ENCODE results near the gene FGGY.
"Not testable (repeated sequence)": the region's sequence is repeated elsewhere in the genome, so short reads cannot be mapped to it uniquely, and the experiment has no call there.

FGGY gene

GRCh38 chr1:59494145-59494833, 197.4 kb downstream of the FGGY start:
- TF ChIP-seq, protein P1, sequence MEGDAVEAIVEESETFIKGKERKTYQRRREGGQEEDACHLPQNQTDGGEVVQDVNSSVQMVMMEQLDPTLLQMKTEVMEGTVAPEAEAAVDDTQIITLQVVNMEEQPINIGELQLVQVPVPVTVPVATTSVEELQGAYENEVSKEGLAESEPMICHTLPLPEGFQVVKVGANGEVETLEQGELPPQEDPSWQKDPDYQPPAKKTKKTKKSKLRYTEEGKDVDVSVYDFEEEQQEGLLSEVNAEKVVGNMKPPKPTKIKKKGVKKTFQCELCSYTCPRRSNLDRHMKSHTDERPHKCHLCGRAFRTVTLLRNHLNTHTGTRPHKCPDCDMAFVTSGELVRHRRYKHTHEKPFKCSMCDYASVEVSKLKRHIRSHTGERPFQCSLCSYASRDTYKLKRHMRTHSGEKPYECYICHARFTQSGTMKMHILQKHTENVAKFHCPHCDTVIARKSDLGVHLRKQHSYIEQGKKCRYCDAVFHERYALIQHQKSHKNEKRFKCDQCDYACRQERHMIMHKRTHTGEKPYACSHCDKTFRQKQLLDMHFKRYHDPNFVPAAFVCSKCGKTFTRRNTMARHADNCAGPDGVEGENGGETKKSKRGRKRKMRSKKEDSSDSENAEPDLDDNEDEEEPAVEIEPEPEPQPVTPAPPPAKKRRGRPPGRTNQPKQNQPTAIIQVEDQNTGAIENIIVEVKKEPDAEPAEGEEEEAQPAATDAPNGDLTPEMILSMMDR (IDR thresholded peaks at IDR 0.05; ENCODE audit: insufficient read depth, low read length, poor library complexity, severe bottlenecking), result no peak
- Histone ChIP-seq H3K27me3 (replicated peaks; ENCODE audit: control insufficient read depth, insufficient read depth, low read length) (no peaks in the 10 kb centered on the region), H3K36me3 (ENCODE audit: control insufficient read depth, insufficient read depth, low read length) (no peaks in the 10 kb centered on the region; the same call in 1 of the 2 replicates), H3K4me3 (replicated peaks; ENCODE audit: low read depth, low read length) (no peak overlapping the region)
- DNase-seq (ENCODE audit: extremely low read depth, insufficient read length), result no peak

GRCh38 chr1:59496156-59496555, 199.3 kb downstream of the FGGY start:
- H3K36me3 ChIP-seq (ENCODE audit: control insufficient read depth, insufficient read depth, low read length); DNase-seq (ENCODE audit: extremely low read depth, insufficient read length); H3K4me3 ChIP-seq (replicated peaks; ENCODE audit: low read depth, low read length); H3K27me3 ChIP-seq (replicated peaks; ENCODE audit: control insufficient read depth, insufficient read depth, low read length): not testable (repeated sequence)

DNA sequence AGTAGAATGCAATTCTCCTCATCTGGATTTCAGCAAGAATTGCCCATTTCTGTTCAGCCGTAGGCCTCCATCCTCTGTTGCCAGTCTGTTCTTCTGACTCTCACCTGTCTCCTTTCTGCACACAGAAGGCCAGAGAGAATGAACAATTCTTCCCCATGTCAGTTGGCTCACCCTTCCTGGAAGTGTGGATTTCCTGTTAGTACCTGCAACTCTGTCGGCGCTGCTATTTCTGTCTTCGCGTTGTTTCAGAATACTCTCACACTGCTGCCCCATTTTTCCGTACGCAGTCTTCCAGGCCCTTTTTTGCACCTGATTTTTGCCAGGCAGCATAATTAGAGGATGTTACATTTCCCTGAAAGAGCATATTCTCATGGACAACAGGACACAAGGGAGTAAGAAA, 200.7 kb downstream of the FGGY start:
- DNase-seq (ENCODE audit: extremely low read depth, insufficient read length), result no peak
- no peak overlapping the region for H3K4me3 ChIP-seq (replicated peaks; ENCODE audit: low read depth, low read length)
- TF ChIP-seq, protein P1 (IDR thresholded peaks at IDR 0.05; ENCODE audit: insufficient read depth, low read length, poor library complexity, severe bottlenecking), result no peak
- no peaks in the 10 kb centered on the region for H3K27me3 ChIP-seq (replicated peaks; ENCODE audit: control insufficient read depth, insufficient read depth, low read length)
- no peaks in the 10 kb centered on the region; the same call in 1 of the 2 replicates for H3K36me3 ChIP-seq (ENCODE audit: control insufficient read depth, insufficient read depth, low read length)

DNA sequence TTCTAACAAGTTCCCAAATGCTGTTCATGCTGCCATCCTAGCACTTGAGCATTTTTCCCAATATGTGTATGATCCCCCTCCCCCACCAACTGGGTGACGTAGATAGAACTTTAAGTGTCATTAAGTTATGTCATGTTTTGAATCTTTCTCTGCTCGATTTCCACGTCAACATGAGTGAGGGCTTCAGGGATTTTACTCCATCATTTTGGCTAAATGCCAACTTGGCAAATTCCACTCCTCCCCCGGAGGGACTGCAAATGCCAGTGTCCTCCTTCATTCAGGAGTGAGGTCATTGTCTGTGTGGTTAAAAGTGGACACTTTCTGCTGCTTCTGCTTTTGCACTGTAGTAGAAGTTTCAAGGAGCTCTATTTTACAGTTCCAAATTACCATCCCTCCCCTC, 201.7 kb downstream of the FGGY start:
- H3K27me3 ChIP-seq (replicated peaks; ENCODE audit: control insufficient read depth, insufficient read depth, low read length), result no peaks in the 10 kb centered on the region
- DNase-seq (ENCODE audit: extremely low read depth, insufficient read length), result no peak
- TF ChIP-seq, protein P1 (IDR thresholded peaks at IDR 0.05; ENCODE audit: insufficient read depth, low read length, poor library complexity, severe bottlenecking), result no peak
- H3K4me3 ChIP-seq (replicated peaks; ENCODE audit: low read depth, low read length), result no peak overlapping the region
- no peaks in the 10 kb centered on the region; the same call in 1 of the 2 replicates for H3K36me3 ChIP-seq (ENCODE audit: control insufficient read depth, insufficient read depth, low read length)

GRCh38 chr1:59499273-59499942, 202.5 kb downstream of the FGGY start:
- H3K27me3 ChIP-seq (replicated peaks; ENCODE audit: control insufficient read depth, insufficient read depth, low read length), result no peaks in the 10 kb centered on the region
- no peak for DNase-seq (ENCODE audit: extremely low read depth, insufficient read length)
- TF ChIP-seq, protein P1 (IDR thresholded peaks at IDR 0.05; ENCODE audit: insufficient read depth, low read length, poor library complexity, severe bottlenecking), result no peak
- H3K4me3 ChIP-seq (replicated peaks; ENCODE audit: low read depth, low read length), result no peak overlapping the region
- H3K36me3 ChIP-seq (ENCODE audit: control insufficient read depth, insufficient read depth, low read length), result no peaks in the 10 kb centered on the region; the same call in 1 of the 2 replicates

GRCh38 chr1:59499943-59500569, 203.2 kb downstream of the FGGY start:
- DNase-seq (ENCODE audit: extremely low read depth, insufficient read length), result no peak
- H3K27me3 ChIP-seq (replicated peaks; ENCODE audit: control insufficient read depth, insufficient read depth, low read length), result no peaks in the 10 kb centered on the region
- no peak overlapping the region for H3K4me3 ChIP-seq (replicated peaks; ENCODE audit: low read depth, low read length)
- no peaks in the 10 kb centered on the region; the same call in 1 of the 2 replicates for H3K36me3 ChIP-seq (ENCODE audit: control insufficient read depth, insufficient read depth, low read length)
- TF ChIP-seq, protein P1 (IDR thresholded peaks at IDR 0.05; ENCODE audit: insufficient read depth, low read length, poor library complexity, severe bottlenecking), result no peak

Data from GM06990 (cell line).